HG03280 (cell line): ENCODE data around the gene PVALB.
A peak's percentile ranks its signal among the peaks of the same experiment; 100 is the strongest.

Experiments used
- ATAC-seq: cut with Tn5 transposase; IDR thresholded peaks from one replicate; pipeline ENCODE4 v1.9.1; 2021; ENCODE audit warnings: mild to moderate bottlenecking, moderate library complexity; ENCODE audit not compliant: unreplicated experiment

PVALB gene

DNA sequence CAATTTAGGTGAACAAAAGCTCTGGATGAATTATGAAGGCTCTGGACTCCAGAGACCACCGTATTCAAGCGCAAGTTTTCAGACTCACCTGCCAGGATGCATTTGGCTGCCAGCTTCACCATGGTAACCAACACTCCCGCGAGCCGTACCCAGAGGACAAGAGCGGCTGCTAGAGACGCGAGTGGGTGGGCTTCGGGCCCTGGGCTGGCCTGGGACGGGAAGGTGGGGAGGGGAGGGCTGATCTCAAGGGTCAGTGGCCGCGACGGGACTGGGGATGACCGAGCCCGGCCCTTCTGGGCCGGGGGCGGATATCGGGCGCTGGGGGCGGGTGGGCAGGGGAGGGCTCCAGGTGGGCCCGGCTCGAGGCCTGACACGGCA is 41.3 kb downstream of the PVALB start:
- ATAC-seq = peak; percentile 6

DNA sequence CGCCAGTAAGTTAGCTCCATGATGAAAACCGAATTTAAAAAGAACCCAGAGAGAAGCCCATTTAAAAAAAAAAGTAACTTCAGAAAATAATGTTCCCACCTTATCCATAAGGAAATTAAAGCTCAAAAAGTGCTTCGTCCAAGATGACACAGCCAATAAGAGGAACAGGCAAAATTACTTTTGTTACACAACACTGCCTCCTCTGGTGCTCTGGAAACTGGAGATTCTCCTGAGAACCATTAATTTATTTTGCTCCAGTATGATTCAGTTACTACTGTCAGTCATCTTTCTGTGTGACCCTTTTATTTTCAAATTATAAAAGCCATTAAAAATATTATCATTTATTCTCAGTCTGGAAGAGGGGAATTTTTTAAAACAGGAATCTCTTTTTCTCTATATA is 42.9 kb downstream of the PVALB start:
- ATAC-seq = no peak

DNA sequence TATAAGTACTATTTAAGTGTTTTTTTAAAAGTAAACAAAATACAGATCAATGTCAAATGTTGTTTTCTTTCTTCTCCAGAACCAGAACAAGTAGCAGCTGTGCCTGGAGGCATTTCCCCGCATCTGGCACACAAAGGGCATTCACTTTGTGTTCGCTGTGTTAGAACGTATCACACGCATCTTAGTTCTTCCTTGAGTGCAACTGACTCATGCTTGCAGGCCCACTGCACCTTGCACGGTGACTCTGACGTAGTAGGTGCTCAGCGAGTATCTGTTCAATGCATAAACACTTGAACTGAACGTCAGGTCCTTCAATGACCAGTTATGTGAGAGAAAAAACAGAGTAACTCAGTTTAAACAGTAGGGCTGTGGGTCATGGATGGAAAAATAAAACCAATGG is 44.4 kb downstream of the PVALB start:
- ATAC-seq = no peak

DNA sequence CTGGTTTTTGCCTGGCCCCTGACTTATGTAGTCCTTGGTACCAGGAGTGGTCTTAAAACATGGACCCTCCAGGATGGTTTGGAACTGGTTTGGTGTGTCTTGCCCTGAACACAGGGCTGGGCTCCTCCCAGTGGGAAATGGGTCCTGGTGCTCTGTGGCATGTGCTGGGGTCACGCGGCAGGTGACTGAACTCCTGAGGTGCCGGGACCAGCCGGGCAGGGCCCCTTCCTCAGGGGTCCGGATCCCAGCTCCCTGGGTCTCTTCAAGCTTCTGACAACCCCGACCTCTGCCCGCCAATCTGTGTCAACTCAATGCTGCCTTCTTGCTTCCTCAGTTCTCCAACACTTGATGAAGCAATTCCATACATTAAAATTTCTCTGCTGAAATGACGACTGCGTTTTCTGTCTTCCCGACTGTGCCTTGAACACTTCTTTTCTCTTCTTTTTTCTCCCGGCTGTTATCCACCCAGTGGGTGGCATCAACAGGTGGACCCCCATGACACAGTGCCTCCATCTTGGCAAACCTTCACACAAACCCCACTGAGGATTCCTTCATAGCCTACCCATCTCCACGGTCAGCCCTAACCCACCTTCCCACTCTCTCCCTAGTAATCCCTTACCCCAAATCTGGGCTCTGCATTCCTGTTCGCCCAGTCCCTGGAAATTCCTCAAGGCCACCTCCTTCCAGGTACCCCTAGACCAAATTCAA is 45.3 kb downstream of the PVALB start:
- ATAC-seq = no peak

DNA sequence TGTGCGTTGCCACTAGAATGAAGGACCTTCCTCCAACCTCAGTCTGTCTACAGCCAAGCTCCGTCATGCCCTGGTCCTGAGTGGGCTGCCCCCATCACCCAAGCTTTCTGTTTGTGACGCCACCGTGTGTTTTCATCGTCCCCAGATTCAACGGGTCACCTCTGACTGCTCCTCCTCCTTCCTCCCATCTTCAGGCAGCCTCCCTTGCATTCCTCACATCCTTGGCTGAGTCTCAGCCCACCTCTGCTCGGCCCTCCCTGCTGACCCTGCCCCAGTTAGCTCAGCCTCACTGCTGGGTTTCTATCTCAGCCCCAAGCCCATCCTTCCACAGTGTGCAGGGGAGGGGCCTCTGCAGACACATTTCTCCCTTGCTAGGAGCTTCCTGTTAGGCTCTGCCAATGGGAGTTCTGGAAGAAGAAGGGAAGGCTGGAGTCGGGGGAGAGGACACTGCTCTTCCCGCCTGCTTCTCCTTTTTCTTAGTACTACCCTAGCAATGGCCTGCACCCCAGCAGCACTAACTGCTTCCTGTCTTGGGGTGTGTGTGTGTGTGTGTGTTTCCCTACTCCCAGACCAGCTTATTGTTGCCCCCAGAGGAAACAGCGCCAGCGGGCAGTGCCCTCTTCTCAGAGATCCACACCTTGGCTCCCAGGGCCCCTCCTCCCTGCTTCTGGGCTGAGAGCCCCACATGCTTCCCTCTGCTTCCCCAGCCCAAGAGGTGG is 46.2 kb downstream of the PVALB start:
- no peak for ATAC-seq

DNA sequence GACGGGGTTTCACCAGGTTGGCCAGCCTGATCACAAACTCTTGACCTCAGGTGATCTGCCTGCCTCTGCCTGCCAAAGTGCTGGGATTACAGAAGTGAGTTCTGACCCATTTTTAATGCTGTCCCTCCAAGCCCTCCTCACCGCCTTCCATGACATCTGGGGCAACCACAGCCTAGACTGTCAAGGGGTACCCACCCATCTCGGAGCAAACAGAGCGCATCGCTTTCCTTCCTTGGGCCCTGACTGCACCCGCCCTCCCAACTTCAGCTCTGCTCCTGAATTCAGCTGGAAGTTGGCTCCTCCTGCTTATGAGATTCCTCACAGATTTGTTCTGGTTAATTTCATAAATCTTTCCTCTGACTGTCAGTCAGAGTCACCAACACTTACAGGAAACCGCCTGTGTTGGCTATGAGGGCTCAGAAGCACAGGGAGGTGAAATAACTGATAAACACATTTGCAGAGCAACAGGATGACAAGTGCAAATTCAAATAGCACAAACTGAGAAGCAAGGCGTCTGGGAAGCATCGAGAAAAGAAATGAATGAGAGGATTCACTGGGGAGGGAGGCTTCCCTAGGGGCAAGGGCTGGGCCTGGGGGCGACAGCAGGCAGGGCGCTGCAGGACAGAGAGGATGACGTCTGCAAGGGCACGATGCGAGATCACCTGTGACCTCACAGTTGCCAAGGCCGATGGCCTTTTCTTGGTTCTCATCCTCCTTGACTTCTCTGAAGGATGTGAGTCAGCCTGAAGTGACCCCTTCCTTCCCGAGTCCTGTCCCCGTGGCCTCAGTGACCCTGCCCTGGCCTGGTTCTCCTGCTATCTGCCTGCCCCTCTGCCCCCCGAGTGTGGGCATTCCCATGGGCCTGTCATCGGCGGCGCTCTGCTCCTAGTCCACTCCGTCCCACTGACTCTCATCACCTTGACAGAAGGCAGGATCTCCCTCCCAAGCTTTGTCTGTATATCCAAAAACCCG is 47.0 kb downstream of the PVALB start:
- ATAC-seq = no peak

DNA sequence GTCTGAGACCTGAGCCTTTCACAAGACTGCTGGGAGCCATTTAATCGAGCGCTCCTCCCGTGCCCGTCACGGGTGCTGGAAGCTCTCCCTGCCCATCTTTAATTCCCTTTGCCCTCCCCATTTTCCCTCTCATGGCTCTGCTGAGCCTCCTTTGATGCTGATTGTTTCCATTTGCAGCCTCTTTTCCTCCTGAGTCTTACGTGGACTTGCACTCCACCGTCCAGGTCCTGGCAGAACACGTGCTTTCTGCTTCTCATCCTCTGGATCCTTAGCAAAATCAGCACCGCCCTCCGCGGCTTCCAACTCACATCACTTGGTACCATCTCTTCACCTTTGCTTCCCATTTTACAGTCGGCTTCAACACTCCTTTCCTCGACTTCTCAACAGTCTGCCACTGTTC is 48.2 kb downstream of the PVALB start:
- ATAC-seq = no peak

DNA sequence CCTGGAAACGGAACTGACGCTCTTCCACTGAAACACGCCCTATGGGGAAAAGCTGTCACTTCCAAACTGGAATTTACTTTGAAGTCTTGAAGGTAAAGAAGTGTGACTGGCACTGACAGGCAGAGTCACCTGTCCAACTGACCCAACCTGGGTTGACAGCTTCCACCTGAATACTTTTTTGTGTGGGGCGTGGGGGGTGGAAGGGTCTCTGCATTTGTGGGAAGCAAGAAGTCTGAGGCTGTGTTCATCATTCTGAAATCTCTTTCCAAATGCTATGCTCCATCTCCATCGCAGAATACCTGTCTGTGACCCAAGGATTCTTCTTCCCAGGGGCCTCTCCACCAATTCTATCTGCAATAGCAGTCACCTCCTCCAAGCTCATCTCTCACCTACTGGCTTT is 48.7 kb downstream of the PVALB start:
- no peak for ATAC-seq

DNA sequence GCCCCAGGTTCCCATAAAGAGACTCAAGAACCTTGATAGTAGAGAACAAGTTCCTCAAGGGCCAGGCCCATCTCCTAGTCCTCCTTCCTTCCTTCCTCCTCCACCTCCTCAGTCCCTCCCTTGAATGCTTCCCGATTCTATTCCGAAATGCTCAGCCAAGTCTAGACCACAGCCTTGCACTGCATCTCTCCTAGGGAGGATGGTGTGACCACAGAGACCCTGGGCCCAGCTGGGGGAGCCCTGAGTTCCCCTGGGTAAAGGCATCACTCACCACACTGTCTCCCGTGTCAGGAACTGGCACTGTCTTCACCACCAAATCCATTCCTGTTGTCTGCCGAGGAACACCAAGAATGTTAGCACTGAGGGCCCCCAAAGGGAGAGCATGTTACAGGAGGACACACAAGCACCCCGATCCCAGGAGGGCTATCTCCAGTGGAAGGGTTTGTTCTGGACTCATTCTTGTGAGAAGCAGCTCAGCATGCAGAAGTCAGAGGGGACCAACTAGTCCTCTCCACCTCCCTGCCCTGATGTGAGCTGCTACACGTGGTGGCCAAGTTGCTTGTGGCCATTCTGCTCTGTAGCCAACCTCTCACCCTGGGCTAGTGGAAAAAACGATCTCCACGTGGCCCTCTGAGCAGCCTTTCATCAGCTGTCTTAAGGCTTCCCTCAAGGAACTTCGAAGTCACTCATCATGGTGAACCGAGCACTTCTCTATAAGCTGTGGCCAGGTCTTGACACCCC is 49.6 kb downstream of the PVALB start:
- ATAC-seq = no peak

DNA sequence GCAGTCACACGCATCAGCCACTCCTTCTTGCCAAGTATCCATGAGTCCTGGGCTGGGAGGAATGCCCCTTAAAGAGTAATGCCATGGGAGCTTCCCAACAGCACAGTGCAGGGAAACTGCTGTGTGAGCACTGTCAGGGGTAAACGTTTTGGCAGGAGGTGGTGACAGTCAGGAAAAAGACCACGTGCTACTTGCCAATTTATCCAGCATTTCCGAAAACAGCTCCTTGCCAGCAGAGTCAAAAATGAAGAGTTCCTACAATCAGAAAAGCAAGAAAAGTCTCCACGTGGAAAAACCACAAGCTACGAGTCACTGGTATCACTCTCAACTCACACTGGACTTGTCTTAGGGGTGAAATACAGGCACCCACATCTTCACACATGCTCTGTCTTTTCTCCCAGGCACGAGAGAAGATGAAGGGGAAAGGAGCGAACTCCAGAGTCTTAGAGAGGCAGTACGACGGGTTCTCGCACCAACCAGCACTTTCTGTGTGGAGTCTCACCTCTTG is 50.8 kb downstream of the PVALB start:
- ATAC-seq = no peak

DNA sequence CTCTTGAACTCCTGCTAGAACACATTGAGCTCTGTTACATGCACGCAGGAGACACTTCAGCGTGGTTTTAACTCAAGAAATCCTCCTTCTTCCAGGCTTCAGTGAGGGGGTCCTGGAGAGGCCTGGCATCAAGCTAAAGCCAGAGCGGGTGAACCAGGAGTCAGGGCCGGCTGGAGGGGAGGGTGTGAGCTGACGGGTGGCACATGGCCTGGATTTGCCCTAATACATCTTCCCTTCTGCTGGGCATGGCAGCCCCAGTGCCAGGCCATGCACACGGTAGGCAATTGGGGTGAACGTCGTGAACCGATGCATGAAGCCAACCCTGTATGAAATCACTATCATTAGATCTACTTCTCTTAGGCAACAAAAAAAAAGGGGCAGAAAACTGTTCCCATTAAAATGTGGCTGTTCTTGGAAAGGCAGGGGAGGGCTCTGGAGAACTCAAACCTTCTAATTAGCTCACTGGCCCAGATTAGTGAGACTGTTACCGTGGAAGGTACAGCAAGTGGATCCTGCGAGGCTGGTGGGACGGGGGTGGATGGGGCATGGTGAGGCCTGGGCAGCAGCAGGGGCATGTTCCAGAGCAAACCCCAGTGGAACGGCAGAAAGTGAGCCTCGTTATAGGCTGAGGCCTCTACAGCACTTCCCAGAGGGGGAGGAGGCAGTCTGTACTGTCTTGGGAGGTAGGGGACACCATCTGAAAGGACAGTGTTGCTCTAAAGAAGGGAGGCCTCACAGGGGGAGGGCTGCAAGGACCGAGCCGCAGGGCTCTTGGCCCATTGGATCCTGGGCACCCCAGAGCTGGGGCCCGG is 51.5 kb downstream of the PVALB start:
- no peak for ATAC-seq

DNA sequence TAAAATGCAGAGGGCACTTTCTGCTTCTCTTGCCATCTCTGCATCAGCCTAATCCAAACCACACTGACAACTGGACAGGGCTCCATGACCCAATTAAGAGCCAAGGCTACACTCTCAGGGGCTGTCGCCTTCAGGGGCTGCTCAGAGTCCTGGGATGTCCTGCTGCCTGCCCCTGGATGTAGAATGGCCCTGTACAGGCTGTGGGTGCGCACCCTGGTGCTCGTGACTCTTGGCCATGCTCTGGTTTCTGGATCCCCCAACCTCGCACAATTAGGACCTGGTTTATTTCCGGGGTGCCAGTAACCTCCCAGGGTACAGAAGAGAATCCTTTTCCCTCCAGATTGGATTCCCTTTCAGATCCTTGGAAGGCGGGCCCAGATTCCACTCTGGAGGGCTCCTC is 52.2 kb downstream of the PVALB start:
- ATAC-seq = no peak

DNA sequence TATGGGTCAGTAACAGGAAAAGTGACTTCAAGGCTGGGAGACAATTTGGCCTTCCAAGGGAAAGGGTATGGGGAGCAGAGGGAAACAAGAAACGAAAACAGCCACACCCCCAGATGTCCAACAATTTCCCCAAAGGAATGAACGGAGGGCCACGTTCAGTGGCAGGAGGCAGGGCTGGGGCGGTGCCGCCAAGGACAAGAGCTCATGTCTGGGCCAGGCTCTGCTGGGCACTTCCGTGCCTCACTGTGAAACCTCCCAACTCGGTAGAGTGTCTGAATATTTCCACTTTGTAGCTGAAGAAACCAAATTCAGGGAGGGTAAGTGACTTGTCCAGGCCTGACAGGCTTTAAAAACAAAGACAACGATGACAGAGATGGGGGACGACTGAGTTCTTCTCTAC is 52.8 kb downstream of the PVALB start:
- ATAC-seq = no peak

DNA sequence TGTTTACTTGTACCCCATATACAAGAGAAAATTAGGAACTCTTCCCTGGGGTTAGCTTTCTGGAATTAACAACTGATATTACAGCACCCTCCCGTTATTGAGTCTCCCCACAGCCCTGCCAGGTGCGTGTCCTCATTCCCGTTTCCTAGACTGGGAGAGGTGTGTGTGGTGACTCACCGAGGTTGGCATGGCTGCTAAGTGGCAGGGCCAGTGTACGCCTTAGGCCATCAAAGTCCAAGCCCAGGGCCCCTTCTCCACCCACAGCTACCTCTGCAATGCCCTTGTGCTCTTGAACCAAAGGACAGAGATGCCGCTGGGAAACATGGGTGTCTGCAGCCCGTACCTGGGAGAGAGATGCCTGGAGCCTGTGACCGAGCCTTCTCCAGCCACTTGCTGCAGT is 53.3 kb downstream of the PVALB start:
- no peak for ATAC-seq

DNA sequence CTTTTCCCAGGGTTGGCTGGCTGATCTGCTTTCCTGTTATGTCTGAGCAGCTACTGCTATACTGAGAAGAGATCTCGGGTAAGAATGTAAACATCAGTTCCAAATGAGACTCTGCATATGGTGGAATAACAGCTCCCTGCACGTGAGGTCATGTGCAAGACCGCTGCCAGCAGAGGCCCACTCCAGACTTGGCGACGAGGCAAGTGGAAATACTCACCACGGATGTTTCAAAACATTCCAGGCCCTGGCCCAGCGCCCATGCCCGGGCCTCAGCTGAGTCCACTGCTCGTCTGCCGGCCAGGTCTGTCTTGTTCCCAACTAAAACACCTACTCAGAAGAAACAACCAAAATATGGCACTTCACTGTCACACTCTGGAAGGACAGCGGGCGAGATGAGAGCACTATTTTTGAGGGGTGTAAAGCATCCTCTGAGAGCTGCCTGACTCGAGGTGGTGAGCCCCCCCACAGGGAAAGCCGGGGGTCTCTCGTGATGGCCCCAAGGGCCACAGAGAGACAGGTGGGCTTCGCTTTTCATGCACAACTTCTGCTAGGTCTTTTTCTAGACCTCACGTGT is 54.1 kb downstream of the PVALB start:
- ATAC-seq = no peak

DNA sequence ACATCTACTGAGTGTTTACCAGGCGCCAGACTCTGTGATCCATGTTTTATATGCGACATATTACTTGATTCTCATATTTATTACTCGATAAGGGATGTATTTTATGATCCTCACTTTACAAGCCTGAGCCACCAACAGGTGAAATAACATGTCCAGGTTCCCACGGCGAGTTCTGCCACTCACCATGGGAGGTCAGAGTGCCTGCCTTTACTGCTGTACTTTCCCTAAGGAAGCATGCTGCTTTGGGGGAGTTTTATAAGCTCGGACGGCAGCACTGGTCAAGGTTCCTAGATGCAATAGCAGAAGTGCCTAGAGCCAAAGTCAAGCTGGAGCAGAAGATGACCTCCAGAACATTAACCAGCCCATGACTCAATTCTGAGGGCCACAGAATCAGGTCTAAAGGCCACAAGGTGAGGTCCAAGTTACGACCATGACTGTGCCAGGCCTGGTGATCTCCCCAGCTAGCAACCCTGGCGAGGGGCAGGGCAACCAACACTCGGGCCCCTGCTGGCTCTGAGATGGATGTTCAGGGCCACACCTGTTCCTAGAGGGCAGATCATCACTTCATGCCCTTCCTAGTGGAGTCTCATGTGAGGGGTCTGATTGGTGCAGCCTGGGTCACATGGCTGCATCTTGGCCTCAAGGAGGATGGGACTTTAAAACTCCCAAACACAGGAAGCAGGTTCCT is 55.1 kb downstream of the PVALB start:
- ATAC-seq = no peak

DNA sequence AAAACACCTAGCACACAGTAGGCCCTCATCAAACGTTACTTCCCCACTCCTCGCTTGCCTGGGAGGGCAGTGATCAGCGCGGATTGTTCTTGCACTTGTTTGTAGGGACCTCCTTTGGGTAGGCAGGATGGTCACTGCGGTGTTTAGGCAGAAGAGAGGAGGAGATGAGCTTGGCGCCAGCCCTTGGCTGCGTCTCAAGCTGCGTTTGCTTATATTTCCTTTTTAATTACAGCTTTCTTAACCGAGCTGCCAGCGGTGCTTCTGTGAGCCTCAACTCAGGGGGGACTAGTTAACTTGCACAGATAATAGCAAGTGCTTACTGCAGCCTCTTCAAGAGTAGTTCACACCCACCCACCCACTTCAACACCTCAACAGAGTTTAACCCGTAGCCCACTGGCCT is 56.0 kb downstream of the PVALB start:
- ATAC-seq = no peak

DNA sequence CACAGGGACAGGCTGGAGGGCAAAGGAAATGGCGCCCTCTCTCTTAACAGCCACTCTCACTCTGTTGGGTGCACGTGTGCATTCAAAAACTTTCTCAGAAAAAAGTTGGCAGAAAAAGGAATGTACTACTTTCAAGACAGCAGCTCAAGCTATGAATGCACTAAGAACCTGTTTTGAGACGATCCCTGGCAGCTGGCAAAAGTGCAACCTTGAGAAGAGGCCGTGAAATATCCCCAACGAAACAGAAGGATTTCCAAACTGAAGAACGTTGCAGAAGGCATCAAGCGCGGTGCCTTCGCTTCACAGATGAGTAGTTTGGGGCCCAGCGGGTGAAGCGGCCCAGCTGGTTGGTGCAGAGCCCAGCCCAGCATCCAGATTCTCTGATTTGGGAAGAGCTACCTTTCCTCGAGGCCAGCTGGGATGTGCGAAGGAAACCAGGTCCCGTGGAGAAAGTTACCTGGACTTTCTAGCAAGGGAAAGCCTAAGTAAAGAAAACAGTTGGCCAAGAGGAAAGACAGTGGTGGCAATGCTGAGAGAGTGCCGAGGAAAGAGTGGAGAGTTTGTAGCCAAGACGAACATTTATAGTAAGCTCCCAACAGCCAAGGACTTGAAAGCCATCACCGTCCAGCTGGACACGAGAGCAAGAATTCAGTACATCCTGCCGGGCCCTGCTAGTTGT is 57.2 kb downstream of the PVALB start:
- no peak for ATAC-seq
